Measurements from ENCODE around the gene SKA1.

Gene SKA1

GRCh38 chr18:50393802-50394201 is 19.0 kb downstream of the SKA1 start:
- Histone ChIP-seq H3K27ac (no peak overlapping the region), H3K27me3 (peaks cover 0 to under 1% of the 10 kb centered on the region in 2 donors), H3K36me3 (no peaks in the 10 kb centered on the region), H3K9me3 (no peaks in the 10 kb centered on the region), H3K4me3 (no peak overlapping the region), H3K4me1 (no peaks in the 10 kb centered on the region)
- no peak for DNase-seq
- TF ChIP-seq CTCF (IDR thresholded peaks at IDR 0.05): no peak
- intact Hi-C loops (cut with DNase I; ENCODE audit: low total_unique reads): no loop called here

GRCh38 chr18:50395093-50395492 is 20.2 kb downstream of the SKA1 start:
- H3K27me3 ChIP-seq: peaks cover 0 to 6% of the 10 kb centered on the region in 2 donors
- no peak for TF ChIP-seq CTCF (IDR thresholded peaks at IDR 0.05)
- no peak for DNase-seq
- H3K4me3 ChIP-seq: no peak overlapping the region
- no peaks in the 10 kb centered on the region for H3K9me3 ChIP-seq
- H3K36me3 ChIP-seq: no peaks in the 10 kb centered on the region
- H3K4me1 ChIP-seq: no peaks in the 10 kb centered on the region
- H3K27ac ChIP-seq: no peak overlapping the region
- intact Hi-C loops (cut with DNase I; ENCODE audit: low total_unique reads): no loop called here

GRCh38 chr18:50396005-50396660 is 21.3 kb downstream of the SKA1 start:
- H3K27me3 ChIP-seq: peaks cover 0 to 16% of the 10 kb centered on the region in 2 donors
- H3K4me1 ChIP-seq: no peaks in the 10 kb centered on the region
- no peaks in the 10 kb centered on the region for H3K9me3 ChIP-seq
- no peak for TF ChIP-seq CTCF (IDR thresholded peaks at IDR 0.05)
- no peak overlapping the region for H3K4me3 ChIP-seq
- no peaks in the 10 kb centered on the region for H3K36me3 ChIP-seq
- intact Hi-C loops (cut with DNase I; ENCODE audit: low total_unique reads): no loop called here
- DNase-seq: no peak
- no peak overlapping the region for H3K27ac ChIP-seq

GRCh38 chr18:50397023-50397422 is 22.2 kb downstream of the SKA1 start:
- no peak for TF ChIP-seq CTCF (IDR thresholded peaks at IDR 0.05)

GRCh38 chr18:50398099-50398498 is 23.3 kb downstream of the SKA1 start:
- DNase-seq: no peak

More at GRCh38 chr18:50397023-50397422, 22.2 kb downstream of the SKA1 start:
- peaks cover 0 to 3% (median 0%) of the 10 kb centered on the region in 4 donors for H3K4me1 ChIP-seq
- intact Hi-C loops (cut with DNase I; ENCODE audit: low total_unique reads): no loop called here
- H3K4me3 ChIP-seq: no peak overlapping the region
- H3K27me3 ChIP-seq: peaks cover 0 to 25% of the 10 kb centered on the region in 2 donors
- no peaks in the 10 kb centered on the region for H3K36me3 ChIP-seq
- H3K9me3 ChIP-seq: no peaks in the 10 kb centered on the region
- no peak overlapping the region for H3K27ac ChIP-seq
- no peak for DNase-seq

More at GRCh38 chr18:50398099-50398498, 23.3 kb downstream of the SKA1 start:
- intact Hi-C loops (cut with DNase I; ENCODE audit: low total_unique reads): no loop called here
- Histone ChIP-seq H3K4me3 (no peak overlapping the region), H3K9me3 (no peaks in the 10 kb centered on the region), H3K36me3 (no peaks in the 10 kb centered on the region), H3K4me1 (peaks cover 0 to 4% (median 0%) of the 10 kb centered on the region in 4 donors), H3K27ac (no peak overlapping the region), H3K27me3 (peaks cover 0 to 36% of the 10 kb centered on the region in 2 donors)
- no peak for TF ChIP-seq CTCF (IDR thresholded peaks at IDR 0.05)

All from tibial artery (tissue), 4 donors.